Measurements from ENCODE around the gene FZD4.

The FZD4 gene

DNA sequence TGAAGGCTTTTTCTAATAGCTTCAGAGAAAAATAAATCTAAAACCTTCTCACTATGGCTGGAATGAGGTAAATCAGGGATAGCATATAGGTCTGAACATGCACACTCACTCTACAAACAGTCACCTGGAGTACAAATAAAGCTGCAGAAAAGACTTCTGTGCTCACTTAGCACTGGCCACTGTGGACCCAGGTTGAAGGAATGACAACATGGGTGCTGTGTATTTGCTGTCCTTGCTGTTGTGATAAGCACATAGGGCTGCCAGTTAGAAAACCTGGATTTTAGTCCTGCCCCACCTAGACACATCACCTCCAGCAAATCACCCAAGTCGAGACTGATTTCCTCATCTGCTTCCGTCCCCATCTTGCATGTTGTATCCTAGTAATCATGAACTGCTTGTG lies 51.2 kb downstream of the FZD4 start:
- no peak for DNase-seq

DNA sequence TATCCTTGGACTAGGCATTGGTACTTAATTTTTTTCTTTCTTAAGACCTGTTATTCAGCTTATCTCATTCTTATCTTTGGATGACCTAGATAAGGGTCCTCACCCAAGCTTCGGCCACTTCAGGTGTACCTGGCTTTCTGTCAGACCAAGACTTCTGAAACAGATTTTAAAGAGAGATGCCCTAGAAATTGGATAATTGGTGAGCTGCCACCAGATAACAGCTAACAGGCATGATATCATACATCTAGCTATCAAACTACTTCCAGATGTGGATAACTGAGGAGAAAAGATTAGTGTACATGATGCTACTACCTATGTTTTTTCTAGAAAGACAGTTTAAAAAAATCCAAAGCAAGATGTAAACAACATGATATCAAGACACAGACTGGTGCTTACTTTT lies 52.9 kb downstream of the FZD4 start:
- no peak for DNase-seq

DNA sequence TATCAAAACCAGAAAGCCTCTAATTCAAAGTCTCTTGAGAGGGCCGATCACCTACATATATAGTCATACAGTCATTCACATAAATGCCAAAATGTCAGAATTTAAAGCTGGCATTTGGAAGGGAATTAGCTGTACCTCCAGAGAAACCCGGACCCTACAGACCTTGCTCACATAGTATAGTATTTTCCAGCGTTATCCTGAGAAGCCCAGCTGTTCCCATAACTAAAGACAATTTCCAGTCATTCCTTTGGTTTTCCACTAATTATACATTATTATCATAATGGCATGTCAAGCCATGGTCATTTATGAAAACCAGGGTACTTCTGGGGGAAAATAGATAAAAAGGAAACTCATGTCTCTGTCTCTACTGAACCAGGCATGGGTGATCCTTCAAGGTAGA lies 53.6 kb downstream of the FZD4 start:
- DNase-seq: no peak

DNA sequence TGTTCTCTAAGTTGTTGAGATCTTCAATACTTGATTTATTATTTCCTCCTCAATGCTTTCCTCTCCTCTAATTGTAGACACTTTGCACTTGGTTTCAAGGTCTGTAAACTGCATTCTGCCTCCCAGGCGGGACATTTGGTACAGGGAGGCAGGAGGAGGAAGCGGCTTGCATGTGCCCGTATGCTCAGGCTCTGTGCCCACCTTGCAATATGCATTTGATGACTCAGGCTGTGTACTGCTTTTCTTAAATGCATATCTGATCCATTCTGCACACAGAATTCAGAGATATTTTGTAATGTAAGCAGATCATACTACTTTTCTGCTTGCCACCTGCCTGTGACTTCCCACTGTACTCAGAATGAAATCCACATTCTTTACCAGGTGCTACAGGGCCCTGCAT lies 55.0 kb downstream of the FZD4 start:
- DNase-seq: peak; percentile 81

DNA sequence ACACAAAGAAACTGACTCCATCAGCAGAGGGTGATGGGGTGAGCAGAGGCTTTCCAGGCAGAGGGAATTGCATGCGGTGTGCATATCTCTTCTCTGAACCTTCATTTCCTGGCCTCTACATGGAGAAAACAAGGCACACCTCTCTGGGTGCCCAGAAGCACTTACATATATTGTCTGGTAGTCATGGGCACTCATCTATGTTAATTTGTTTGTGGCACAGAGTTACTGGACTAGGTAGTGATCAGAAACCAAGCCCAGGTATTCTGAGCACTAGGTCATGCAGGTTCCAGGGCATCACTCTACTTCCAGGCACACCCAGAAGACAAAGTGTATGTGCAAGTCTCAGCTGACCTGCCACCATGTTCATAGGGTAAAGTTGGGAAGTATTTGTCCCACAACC lies 56.5 kb downstream of the FZD4 start:
- no peak for DNase-seq

DNA sequence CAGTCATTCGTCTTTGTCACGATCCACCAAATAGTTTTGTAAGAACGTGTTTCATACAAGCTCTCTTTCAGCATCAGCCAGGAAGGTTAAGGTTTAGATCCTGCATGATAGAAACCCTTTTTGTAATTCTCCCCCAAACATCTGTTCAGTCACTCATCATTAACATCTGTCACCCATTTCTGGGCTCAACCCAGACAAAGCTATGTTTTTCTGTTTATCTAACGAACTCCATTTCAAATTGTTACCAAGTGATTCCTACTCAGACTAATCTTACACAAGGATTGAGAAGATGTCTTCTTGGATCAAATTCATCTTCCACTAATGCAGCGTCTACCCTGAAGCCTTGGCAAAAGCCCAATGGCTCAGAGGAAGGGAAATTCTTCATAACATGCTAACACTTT lies 58.8 kb downstream of the FZD4 start:
- DNase-seq: no peak
